Small intestine (tissue), 7 donors: Measurements from ENCODE around the gene PNMA6A. TPM values are rescaled to one million over a fixed set of nuclear protein-coding genes. Genes with fewer than 3 reads are reported as not detected.

ENCODE experiments used
- DNase-seq, 2 donors: peaks; one replicate each; pipeline versions ENCODE4 v3.0.0 to v3.0.0-alpha.2; 2013
- FAIRE-seq: peaks from 2 replicates; lab custom pipeline; 2012; peaks lifted over from hg19 to GRCh38; lab: Jason Lieb, UNC
- H3K27ac ChIP-seq, 3 donors: one replicate each; pipeline ENCODE4 v1.5.1; 2013; ENCODE audit warnings: low read length in 2 of 3, mild to moderate bottlenecking in 2 of 3, control low read depth in 1 of 3, inconsistent platforms in 1 of 3, low read depth in 1 of 3, moderate library complexity in 1 of 3
- H3K27me3 ChIP-seq, 3 donors: one replicate each; pipeline ENCODE4 v1.6.1; 2013; ENCODE audit warnings: low read length in 3 of 3, inconsistent platforms in 1 of 3; ENCODE audit not compliant: control insufficient read depth in 3 of 3, insufficient read depth in 3 of 3
- H3K36me3 ChIP-seq, 3 donors: one replicate each; pipeline ENCODE4 v1.6.1; 2013; ENCODE audit warnings: low read length in 3 of 3, inconsistent platforms in 1 of 3, low read depth in 1 of 3, mild to moderate bottlenecking in 1 of 3, moderate library complexity in 1 of 3; ENCODE audit not compliant: control insufficient read depth in 3 of 3, insufficient read depth in 2 of 3
- H3K4me1 ChIP-seq, 3 donors: one replicate each; pipeline ENCODE4 v1.6.1; 2013; ENCODE audit warnings: low read length in 2 of 3, inconsistent platforms in 1 of 3, low read depth in 1 of 3, mild to moderate bottlenecking in 1 of 3, moderate library complexity in 1 of 3; ENCODE audit not compliant: control insufficient read depth in 3 of 3, insufficient read depth in 2 of 3
- H3K4me3 ChIP-seq, 3 donors: one replicate each; pipeline ENCODE4 v1.5.1; 2013; ENCODE audit warnings: low read length in 3 of 3, control low read depth in 1 of 3, inconsistent platforms in 1 of 3, low read depth in 1 of 3, mild to moderate bottlenecking in 1 of 3, moderate library complexity in 1 of 3
- H3K9me3 ChIP-seq, 2 donors: one replicate each; pipeline ENCODE4 v1.6.1; 2013; ENCODE audit warnings: low read depth in 1 of 2, low read length in 1 of 2; ENCODE audit not compliant: control insufficient read depth in 2 of 2, insufficient read depth in 1 of 2
- WGBS, 3 donors: extraction: QIAGEN DNeasy Blood & Tissue Kit; methylation state at CpG; one replicate each; pipeline ENCODE4 v1.1.7; 2013; 5-methylcytosine and 5-hydroxymethylcytosine counted together
- polyA plus RNA-seq, 4 donors: library from polyadenylated mRNA; stranded (reverse) in 3 of 4; unstranded in 1 of 4; fragments of 200-250 nt in 3 of 4; fragments of 120-200 nt in 1 of 4; gene quantifications; one replicate each; pipeline versions ENCODE4 v1.2.1 to v1.2.3, GENCODE V29; 2013
- donor health status: healthy with polysubstance abuse.
- donor health status: control.
- donor health status: control.
- donor health status: Bipolar disorder and iron deficiency.
- donor health status: healthy.

The PNMA6A gene
- polyA plus RNA-seq, 4 donors: 1.8 to 12.0 TPM; not detected in 2

DNA sequence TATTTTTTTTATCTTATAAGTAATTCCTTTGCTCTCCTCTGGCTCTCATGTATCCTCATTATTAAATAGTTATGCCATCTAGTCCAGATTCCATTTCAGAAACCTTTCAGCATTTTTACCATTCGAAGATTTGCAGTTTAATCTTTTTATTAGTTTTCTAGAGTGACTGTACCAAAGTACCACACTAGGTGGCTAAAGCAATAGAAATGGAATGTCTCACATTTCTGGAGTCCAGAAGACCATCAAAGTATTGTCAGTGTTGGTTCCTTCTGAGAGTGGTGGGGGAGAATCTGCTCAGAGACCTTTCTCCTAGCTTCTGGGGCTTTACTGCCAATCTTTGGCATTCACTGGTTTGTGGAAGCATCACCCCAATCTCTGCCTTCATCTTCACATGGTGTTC, 19.7 kb upstream of the PNMA6A start:
- no peaks in the 10 kb centered on the region for H3K36me3 ChIP-seq
- peaks cover 0 to 4% (median 0%) of the 10 kb centered on the region in 3 donors for H3K27me3 ChIP-seq
- H3K27ac ChIP-seq: no peak overlapping the region
- 70 to 83% (median 83%) methylated on average over 1 of the region's 1 CpG for WGBS, 3 donors
- FAIRE-seq (no peak), DNase-seq (no peak)
- no peak overlapping the region for H3K4me3 ChIP-seq
- peaks cover 0 to 8% of the 10 kb centered on the region in 2 donors for H3K9me3 ChIP-seq
- no peaks in the 10 kb centered on the region for H3K4me1 ChIP-seq

GRCh38 chrX:153055871-153056749, 16.1 kb upstream of the PNMA6A start, which contains the start of gene PNMA3:
Gene PNMA3 (plus strand): TSS chrX:153056470. CDS start chrX:153057056, 586 bp downstream.
- H3K9me3 ChIP-seq: no peaks in the 10 kb centered on the region
- H3K27ac ChIP-seq: peak within 1 kb of the TSS in 1 of 3 donors; percentile 58
- peaks cover 0 to 6% (median 0%) of the 10 kb centered on the region in 3 donors for H3K27me3 ChIP-seq
- WGBS, 3 donors: 8 to 54% (median 24%) methylated on average over 14 to 80 of the region's 80 CpGs
- H3K4me3 ChIP-seq: peak within 1 kb of the TSS in 1 of 3 donors; percentile 41
- peaks cover 0 to 6% (median 0%) of the 10 kb centered on the region in 3 donors for H3K4me1 ChIP-seq
- FAIRE-seq: no peak
- DNase-seq: peak in 1 of 2 donors; percentile 73
- H3K36me3 ChIP-seq: peaks cover 0 to 23% (median 0%) of the 10 kb centered on the region in 3 donors

DNA sequence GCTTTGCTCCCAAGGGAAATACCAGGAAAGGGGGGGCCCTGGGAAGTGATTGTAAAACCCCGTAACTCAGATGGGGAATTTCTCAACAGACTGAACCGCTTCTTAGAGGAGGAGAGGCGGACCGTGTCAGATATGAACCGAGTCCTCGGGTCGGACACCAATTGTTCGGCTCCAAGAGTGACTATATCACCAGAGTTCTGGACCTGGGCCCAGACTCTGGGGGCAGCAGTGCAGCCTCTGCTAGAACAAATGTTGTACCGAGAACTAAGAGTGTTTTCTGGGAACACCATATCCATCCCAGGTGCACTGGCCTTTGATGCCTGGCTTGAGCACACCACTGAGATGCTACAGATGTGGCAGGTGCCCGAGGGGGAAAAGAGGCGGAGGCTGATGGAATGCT, 15.0 kb upstream of the PNMA6A start:
- Histone ChIP-seq H3K36me3 (peaks cover 0 to 23% (median 0%) of the 10 kb centered on the region in 3 donors), H3K9me3 (no peaks in the 10 kb centered on the region), H3K27ac (no peak overlapping the region), H3K27me3 (peaks cover 0 to 6% (median 0%) of the 10 kb centered on the region in 3 donors), H3K4me1 (peaks cover 0 to 6% (median 0%) of the 10 kb centered on the region in 3 donors), H3K4me3 (peak overlapping the region in 1 of 3 donors; percentile 41)
- FAIRE-seq: no peak
- 23 to 66% (median 54%) methylated on average over 11 of the region's 11 CpGs for WGBS, 3 donors
- DNase-seq: no peak

- no peak for FAIRE-seq
- WGBS, 3 donors: 85 to 91% (median 89%) methylated on average over 13 to 18 of the region's 18 CpGs
- no peaks in the 10 kb centered on the region for H3K9me3 ChIP-seq
- H3K36me3 ChIP-seq: peaks cover 0 to 23% (median 0%) of the 10 kb centered on the region in 3 donors
- peaks cover 0 to 6% (median 0%) of the 10 kb centered on the region in 3 donors for H3K27me3 ChIP-seq
- peaks cover 0 to 19% (median 0%) of the 10 kb centered on the region in 3 donors for H3K4me1 ChIP-seq
- no peak overlapping the region for H3K4me3 ChIP-seq
- no peak for DNase-seq
- H3K27ac ChIP-seq: no peak overlapping the region
Observed at GRCh38 chrX:153059191-153060094, 12.8 kb upstream of the PNMA6A start.

DNA sequence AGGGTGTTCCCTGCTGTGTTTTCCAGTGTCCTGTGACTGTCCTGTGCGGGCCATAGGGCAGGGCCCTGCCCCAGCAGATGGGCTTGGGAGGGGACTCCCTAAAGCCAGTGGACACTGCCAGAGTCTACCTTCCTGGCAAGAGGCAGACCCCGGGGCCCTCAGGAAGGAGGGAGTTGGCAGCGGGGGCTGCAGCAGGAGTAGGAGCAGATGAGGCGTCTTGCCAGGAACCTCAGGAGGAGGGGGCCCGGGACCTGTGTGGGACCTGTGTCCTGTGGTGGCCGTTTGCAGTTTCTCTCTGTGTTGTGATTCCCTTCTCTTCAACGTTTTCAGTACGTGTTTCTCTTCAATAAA, 12.2 kb upstream of the PNMA6A start:
- Histone ChIP-seq H3K4me3 (no peak overlapping the region), H3K4me1 (peaks cover 0 to 21% (median 0%) of the 10 kb centered on the region in 3 donors), H3K36me3 (peaks cover 0 to 23% (median 0%) of the 10 kb centered on the region in 3 donors), H3K27ac (no peak overlapping the region), H3K9me3 (no peaks in the 10 kb centered on the region), H3K27me3 (peaks cover 0 to 6% (median 0%) of the 10 kb centered on the region in 3 donors)
- FAIRE-seq (no peak), DNase-seq (no peak)
- 71 to 92% (median 76%) methylated on average over 6 to 8 of the region's 8 CpGs for WGBS, 3 donors

DNA sequence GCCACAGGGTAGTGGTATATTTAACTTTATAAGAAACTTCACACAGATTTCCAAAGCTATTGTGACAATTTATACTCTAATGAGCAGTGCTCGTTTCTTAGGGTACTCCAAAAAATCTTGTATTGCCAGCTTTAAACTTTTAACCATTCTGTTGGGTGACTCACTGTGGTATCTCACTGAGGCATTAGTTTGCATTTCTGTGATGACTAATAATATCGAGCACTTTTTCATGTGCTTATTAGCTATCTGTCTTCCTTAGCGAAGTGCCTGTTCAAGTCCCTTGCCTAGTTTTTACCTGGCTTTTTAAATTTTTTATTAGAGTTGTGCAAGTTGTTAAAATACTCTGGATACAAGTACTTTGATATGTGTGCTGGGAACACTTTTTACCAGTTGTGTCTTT, 10.5 kb upstream of the PNMA6A start:
- DNase-seq: no peak
- FAIRE-seq: no peak
- 28 to 41% (median 35%) methylated on average over 3 of the region's 3 CpGs for WGBS, 3 donors

DNA sequence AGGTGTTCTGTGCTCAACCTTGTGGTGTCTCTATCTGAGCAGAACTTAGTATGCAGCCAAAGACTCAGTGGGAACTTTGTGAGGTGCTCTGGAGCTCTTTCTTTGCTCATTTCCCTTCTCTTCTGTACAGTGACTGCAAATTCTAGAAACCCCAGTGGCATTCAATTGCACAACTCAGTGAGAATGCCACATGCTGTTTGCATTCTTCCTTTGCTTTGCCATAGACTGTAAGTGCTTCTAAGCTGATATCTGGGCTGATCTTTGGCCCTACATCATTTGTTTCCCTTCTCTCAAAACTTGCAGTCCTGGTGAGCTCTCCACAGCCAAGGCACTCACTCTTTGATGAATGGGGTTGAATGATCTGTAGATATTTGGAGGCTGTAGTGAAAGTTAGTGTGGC, 8.9 kb upstream of the PNMA6A start:
- peaks cover 0 to 18% (median 0%) of the 10 kb centered on the region in 3 donors for H3K36me3 ChIP-seq

More for the DNA sequence above, 10.5 kb upstream of the PNMA6A start:
- Histone ChIP-seq H3K9me3 (no peaks in the 10 kb centered on the region), H3K27me3 (peaks cover 0 to 6% (median 0%) of the 10 kb centered on the region in 3 donors), H3K4me1 (peaks cover 0 to 27% (median 0%) of the 10 kb centered on the region in 3 donors), H3K4me3 (no peak overlapping the region), H3K36me3 (peaks cover 0 to 23% (median 0%) of the 10 kb centered on the region in 3 donors), H3K27ac (no peak overlapping the region)

DNA sequence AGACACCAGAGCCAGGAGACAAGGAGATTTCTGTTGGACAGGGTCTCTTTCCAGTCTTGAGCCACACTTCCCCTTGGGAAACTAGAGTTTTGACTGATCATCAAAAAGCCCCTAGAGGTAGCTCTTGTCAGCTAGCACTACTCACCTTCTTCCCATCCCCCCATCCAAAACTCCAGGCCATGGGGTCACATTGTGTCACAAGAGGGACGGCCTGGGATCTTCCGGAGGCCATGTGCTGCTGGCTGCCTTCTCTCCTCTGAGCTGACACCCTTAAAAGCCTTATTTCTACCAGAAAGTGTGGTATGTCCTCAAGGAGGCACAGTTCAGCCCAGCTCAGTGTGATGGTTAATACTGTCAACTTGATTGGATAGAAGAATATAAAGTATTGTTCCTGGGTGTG, 8.2 kb upstream of the PNMA6A start:
- Histone ChIP-seq H3K27ac (no peak overlapping the region), H3K9me3 (no peaks in the 10 kb centered on the region), H3K36me3 (peaks cover 0 to 11% (median 0%) of the 10 kb centered on the region in 3 donors), H3K27me3 (no peaks in the 10 kb centered on the region), H3K4me3 (no peak overlapping the region), H3K4me1 (peaks cover 0 to 21% (median 0%) of the 10 kb centered on the region in 3 donors)
- no peak for FAIRE-seq
- whole genome bisulfite sequencing, 3 donors: 69 to 92% (median 74%) methylated on average over 2 of the region's 2 CpGs
- DNase-seq: no peak

More for the DNA sequence above, 8.9 kb upstream of the PNMA6A start:
- no peak for FAIRE-seq
- DNase-seq: peak in 1 of 2 donors; percentile 44
- Histone ChIP-seq H3K27me3 (no peaks in the 10 kb centered on the region), H3K27ac (peak overlapping the region in 1 of 3 donors; percentile 51), H3K4me3 (no peak overlapping the region), H3K4me1 (peaks cover 0 to 22% (median 0%) of the 10 kb centered on the region in 3 donors), H3K9me3 (no peaks in the 10 kb centered on the region)
